Right cardiac atrium (tissue), 5 donors: ENCODE measurements around the gene TMCO1. TPM values are rescaled to one million over a fixed set of nuclear protein-coding genes. Genes with fewer than 3 reads are reported as not detected.
"Not testable (repeated sequence)": the region's sequence is repeated elsewhere in the genome, so short reads cannot be mapped to it uniquely, and the experiment has no call there.

Experiments
- ATAC-seq, 2 donors: fragments of 200-7000 bp; cut with Tn5 transposase; one replicate each; pipeline versions ENCODE4 v1.8.0 to v1.9.1; 2020; ENCODE audit warnings: moderate library complexity in 2 of 2, mild to moderate bottlenecking in 1 of 2
- DNase-seq, 3 donors: peaks; one replicate each; pipeline ENCODE4 v3.0.0-alpha.2; 2020
- H3K27ac ChIP-seq: one replicate; pipeline ENCODE4 v1.5.1; 2013; ENCODE audit warnings: mild to moderate bottlenecking, low read length, control low read depth, moderate library complexity
- H3K27me3 ChIP-seq: one replicate; pipeline ENCODE4 v1.6.1; 2013; ENCODE audit not compliant: control insufficient read depth, insufficient read depth
- H3K4me1 ChIP-seq: one replicate; pipeline ENCODE4 v1.6.1; 2013; ENCODE audit warnings: low read length; ENCODE audit not compliant: control insufficient read depth, insufficient read depth
- H3K4me3 ChIP-seq: one replicate; pipeline ENCODE4 v1.5.1; 2013; ENCODE audit warnings: low read length, control low read depth
- H3K9me3 ChIP-seq: one replicate; pipeline ENCODE4 v1.6.1; 2013; ENCODE audit warnings: low read length; ENCODE audit not compliant: control insufficient read depth
- WGBS: extraction: QIAGEN DNeasy Blood & Tissue Kit; methylation state at CpG from one replicate; pipeline ENCODE4 v1.1.7; 2013; 5-methylcytosine and 5-hydroxymethylcytosine counted together
- intact Hi-C, 4 donors: fragments of 100-400 bp; cut with DNase I; formaldehyde crosslinking; loops; one replicate each; pipeline versions ENCODE4 v1.11.0 to v1.14.0; 2022 to 2023
- polyA plus RNA-seq: library from polyadenylated mRNA; stranded (reverse); fragments of 200-250 nt; gene quantifications from one replicate; pipeline ENCODE4 v1.2.3, GENCODE V29; 2013
- total RNA-seq, 4 donors: library from RNA; stranded (reverse); fragmentation: NEBNext Ultra II Directional; extraction: Animal tissue kit (Norgen Biotek cat#: 25700); gene quantifications; one replicate each; pipeline ENCODE4 v1.2.1, GENCODE V29; 2021
- donor health status: healthy with polysubstance abuse.
- donor health status: DM: no; HTN: yes; CAD: no.
- donor health status: DM: no; HTN: no; CAD: no.
- donor health status: DM: no; HTN: yes; CAD: no; lungs with severe emphysema.
- donor health status: DM: yes; HTN: yes; CAD: no.

TMCO1 gene
- total and polyA plus RNA-seq, 5 donors: 45.7 to 62.7 (median 54.9) TPM

DNA sequence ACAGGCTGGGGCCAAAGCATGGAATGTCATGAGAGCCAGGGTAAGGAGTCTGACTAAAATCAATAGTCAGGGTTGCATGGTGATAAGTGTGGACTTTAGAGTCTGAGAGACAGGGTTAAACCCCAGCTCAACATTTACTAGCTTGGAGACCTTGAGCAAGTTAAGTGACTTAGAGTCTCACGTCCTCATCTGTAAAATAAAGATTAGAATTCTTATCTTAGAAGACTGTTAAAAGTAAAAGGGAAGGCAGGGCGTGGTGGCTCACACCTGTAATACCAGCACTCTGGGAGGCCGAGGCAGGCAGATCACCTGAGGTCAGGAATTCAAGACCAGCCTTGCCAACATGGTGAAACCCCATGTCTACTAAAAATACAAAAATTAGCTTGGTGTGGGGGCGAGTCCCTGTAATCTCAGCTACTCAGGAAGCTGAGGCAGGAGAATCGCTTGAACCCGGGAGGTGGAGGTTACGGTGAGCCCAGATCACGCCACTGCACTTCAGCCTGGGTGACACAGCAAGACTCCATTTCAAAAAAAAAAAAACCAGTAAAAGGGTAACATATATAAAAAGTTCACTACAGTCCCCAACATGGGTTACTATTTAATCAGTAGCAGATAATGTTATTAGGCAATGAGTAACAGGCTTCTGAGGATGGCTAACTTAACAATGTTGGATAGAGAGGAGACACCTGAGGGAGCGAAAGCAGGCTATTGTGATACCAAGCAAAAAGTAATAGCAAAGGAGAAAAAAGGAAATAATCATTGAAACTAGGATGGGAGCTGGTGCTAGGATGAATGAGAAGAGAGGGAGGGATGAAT lies 20.8 kb downstream of the TMCO1 start:
- Histone ChIP-seq H3K27me3 (no peaks in the 10 kb centered on the region), H3K4me1 (no peaks in the 10 kb centered on the region), H3K27ac (no peak overlapping the region), H3K4me3 (no peak overlapping the region), H3K9me3 (no peaks in the 10 kb centered on the region)
- intact Hi-C loops: no loop called here
- no peak for ATAC-seq
- 91% methylated on average over 9 of the region's 9 CpGs for WGBS
- DNase-seq: no peak

DNA sequence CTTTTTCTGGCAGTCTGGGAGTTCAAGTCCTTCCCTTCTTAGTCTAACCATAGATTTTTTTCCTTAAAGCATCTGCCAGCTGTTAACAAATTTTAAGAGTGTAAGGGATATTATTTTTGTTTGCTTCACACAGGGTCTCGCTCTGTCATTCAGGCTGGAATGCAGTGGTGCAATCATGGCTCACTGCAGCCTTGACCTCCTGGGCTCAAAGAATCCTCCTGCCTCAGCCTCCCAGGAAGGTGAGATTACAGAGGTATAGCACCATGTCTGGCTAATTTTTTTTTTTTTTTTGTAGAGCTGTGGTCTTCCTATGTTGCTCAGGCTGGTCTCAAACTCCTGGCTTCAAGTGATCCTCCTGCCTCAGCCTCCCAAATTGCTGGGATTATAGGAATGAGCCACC lies 23.8 kb downstream of the TMCO1 start:
- 100% methylated on average over 1 of the region's 1 CpG for WGBS
- DNase-seq, intact Hi-C loops, H3K4me1 ChIP-seq, H3K27me3 ChIP-seq, H3K9me3 ChIP-seq, H3K27ac ChIP-seq, ATAC-seq, H3K4me3 ChIP-seq: not testable (repeated sequence)

DNA sequence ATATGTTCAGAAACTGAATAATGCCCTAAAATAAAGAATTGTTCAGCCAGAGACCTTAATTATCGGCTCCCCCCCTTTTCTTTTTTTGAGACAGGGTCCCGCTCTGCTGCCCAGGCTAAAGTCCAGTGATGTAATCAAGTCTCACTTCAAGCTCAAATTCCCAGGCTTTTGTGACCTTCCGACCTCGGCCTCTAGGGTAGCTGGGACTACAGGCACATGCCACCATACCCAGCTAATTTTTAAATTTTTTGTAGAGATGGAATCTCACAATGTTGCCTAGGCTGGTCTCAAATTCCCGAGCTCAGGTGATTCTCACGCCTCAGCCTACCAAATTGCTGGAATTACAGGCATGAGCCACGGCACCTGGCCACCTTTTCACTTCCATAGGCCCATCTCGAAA lies 26.5 kb downstream of the TMCO1 start:
- intact Hi-C loops: no loop called here
- Histone ChIP-seq H3K4me1 (no peaks in the 10 kb centered on the region), H3K27ac (no peak overlapping the region), H3K4me3 (no peak overlapping the region), H3K9me3 (no peaks in the 10 kb centered on the region), H3K27me3 (no peaks in the 10 kb centered on the region)
- ATAC-seq (no peak), DNase-seq (no peak)
- WGBS: 96% methylated on average over 8 of the region's 8 CpGs

DNA sequence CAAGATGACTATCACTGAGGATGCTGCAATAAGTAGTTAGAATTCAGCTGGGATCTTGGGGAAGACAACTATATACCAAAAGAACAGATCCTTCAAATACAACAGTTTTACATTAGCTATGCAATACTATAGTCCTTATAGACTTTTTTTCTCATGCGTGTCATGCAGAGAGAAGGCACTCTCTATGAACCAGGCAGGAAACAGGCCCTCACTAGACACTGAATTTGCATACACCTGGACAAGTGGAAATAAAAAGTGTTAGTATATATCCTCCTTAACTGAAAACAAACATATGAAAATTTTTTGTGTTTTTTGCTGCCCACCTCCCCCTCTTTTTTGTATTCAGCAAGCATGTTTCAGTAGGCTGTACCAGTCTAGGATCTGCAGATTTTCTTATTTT lies 29.9 kb downstream of the TMCO1 start:
- Histone ChIP-seq H3K27me3 (no peaks in the 10 kb centered on the region), H3K4me3 (no peak overlapping the region), H3K9me3 (no peaks in the 10 kb centered on the region), H3K4me1 (no peaks in the 10 kb centered on the region), H3K27ac (no peak overlapping the region)
- intact Hi-C loops: no loop called here
- DNase-seq (no peak), ATAC-seq (no peak)
- WGBS: 95% methylated on average over 1 of the region's 1 CpG

DNA sequence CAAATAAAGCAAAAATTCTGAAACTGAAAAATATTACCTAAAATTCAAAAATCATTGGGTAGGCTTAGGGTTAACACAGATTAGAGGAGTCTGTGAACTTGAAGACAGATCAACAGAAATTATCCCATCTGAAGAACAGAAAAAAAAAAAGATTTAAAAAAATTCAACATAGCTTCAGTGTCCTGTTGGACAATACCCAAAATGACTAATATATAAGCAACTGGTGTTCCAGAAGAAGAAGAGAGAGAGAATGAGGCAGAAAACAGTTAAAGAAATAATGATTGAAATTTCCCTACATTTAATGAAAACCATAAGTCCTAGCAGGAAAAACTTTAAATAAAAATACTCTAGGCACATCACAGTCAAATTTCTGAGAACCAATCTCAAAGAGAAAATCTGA lies 31.5 kb downstream of the TMCO1 start:
- DNase-seq: no peak
- intact Hi-C loops: no loop called here
- H3K27ac ChIP-seq: no peak overlapping the region

DNA sequence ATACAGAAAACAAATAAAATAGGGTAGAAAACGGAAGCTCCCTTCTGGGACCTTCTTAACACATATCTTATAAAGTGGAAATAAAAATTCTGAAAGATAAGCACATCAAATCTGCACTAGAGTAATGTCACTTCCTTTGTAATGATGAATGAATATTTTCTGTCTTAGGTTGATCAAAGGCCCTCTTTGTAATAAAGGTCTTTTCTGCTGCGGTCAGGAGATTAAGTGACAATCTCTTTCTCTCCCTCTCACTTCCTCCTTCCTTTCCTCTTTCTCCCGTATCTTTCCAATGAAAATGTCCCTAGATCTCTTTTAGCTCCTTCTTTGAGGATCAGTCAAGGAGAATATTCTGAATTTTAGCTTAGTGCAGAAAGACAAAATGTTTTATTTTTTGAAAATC lies 33.8 kb downstream of the TMCO1 start:
- Histone ChIP-seq H3K27ac (no peak overlapping the region), H3K9me3 (no peaks in the 10 kb centered on the region), H3K4me3 (no peak overlapping the region), H3K4me1 (no peaks in the 10 kb centered on the region), H3K27me3 (no peaks in the 10 kb centered on the region)
- DNase-seq (no peak), ATAC-seq (no peak)
- intact Hi-C loops: no loop called here
- WGBS: 75% methylated on average over 3 of the region's 3 CpGs

More for the DNA sequence above, 31.5 kb downstream of the TMCO1 start:
- no peak for ATAC-seq
- Histone ChIP-seq H3K27me3 (no peaks in the 10 kb centered on the region), H3K9me3 (no peaks in the 10 kb centered on the region), H3K4me3 (no peak overlapping the region), H3K4me1 (no peaks in the 10 kb centered on the region)

DNA sequence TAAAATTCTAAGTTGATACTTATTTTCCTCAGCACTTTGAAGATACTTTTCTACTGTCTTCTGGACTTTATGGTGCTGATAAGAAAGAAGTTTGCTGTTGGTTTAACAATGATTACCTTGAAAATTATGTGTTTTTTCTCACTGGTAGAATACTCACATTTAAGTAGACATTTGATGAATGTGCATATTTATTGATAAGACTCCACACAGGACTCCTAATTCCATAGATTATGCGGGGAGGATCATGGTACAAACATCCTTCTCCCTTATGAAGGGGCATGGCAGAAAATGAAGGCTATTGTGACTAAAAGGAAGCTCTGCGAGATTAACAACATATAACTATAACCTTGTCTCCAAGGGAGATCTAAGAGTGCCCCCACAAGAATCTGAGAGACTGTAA lies 41.8 kb downstream of the TMCO1 start:
- ATAC-seq: no peak
- H3K4me1 ChIP-seq: no peaks in the 10 kb centered on the region
- no peaks in the 10 kb centered on the region for H3K9me3 ChIP-seq
- no peak for DNase-seq
- intact Hi-C loops: no loop called here
- no peak overlapping the region for H3K4me3 ChIP-seq
- no peak overlapping the region for H3K27ac ChIP-seq
- H3K27me3 ChIP-seq: no peaks in the 10 kb centered on the region
- 98% methylated on average over 2 of the region's 2 CpGs for WGBS

DNA sequence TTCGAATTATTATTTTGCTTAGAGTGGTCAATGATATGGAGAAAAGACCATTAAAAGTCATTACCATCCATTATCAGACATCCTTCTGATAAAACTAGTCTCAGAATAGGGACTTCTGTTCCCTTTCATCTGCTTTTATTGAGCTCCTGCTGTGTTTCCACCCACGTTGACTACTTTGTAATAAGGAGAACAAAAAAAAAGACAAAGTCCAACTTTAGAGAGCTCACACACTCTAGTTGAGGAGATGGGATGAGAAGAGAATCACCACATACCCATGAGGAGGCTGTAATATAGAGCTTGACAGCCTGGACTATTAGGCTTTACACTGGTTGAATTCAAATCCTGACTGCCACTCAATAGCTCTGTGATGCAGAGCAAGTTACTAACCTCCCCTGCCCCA lies 42.5 kb downstream of the TMCO1 start:
- Histone ChIP-seq H3K4me3 (no peak overlapping the region), H3K4me1 (no peaks in the 10 kb centered on the region), H3K27ac (no peak overlapping the region), H3K27me3 (no peaks in the 10 kb centered on the region), H3K9me3 (no peaks in the 10 kb centered on the region)
- intact Hi-C loops: no loop called here
- ATAC-seq (no peak), DNase-seq (no peak)
- 94% methylated on average over 2 of the region's 2 CpGs for WGBS

DNA sequence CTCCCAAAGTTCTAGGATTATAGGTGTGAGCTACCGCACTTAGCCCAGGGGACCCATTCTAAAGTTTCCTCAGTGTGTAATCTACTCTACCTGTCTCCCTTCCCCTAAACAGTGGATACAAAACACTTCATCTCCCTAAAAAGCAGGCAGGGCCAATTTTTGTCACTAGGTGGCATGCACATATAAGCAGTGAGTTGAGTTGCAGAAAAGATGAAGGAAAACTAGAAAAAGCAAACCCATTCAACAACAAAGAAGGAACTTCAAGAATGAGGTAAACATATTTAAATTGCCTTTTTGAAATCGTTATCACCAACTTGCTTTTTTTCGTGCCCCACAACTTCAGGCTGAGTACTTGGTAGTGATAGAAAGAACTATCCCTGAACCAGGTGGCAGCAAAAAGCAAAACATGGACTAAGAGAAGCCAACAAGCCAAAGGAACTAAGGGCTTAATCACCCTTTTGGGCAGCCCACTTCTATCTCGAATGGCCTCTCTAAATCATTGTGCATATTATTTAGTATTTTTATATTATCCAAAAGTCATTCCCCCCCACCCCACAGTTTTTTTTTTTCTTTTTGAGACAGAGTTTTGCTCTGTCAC lies 50.7 kb downstream of the TMCO1 start:
- Histone ChIP-seq H3K27me3 (no peaks in the 10 kb centered on the region), H3K27ac (no peak overlapping the region), H3K4me3 (no peak overlapping the region), H3K9me3 (no peaks in the 10 kb centered on the region), H3K4me1 (no peaks in the 10 kb centered on the region)
- ATAC-seq (no peak), DNase-seq (no peak)
- WGBS: 22% methylated on average over 4 of the region's 4 CpGs
- intact Hi-C loops: loop anchor here (5.0 to 10.0 kb wide), 2 partner anchors 194 to 197 kb away; no protein-coding TSS in a partner anchor

DNA sequence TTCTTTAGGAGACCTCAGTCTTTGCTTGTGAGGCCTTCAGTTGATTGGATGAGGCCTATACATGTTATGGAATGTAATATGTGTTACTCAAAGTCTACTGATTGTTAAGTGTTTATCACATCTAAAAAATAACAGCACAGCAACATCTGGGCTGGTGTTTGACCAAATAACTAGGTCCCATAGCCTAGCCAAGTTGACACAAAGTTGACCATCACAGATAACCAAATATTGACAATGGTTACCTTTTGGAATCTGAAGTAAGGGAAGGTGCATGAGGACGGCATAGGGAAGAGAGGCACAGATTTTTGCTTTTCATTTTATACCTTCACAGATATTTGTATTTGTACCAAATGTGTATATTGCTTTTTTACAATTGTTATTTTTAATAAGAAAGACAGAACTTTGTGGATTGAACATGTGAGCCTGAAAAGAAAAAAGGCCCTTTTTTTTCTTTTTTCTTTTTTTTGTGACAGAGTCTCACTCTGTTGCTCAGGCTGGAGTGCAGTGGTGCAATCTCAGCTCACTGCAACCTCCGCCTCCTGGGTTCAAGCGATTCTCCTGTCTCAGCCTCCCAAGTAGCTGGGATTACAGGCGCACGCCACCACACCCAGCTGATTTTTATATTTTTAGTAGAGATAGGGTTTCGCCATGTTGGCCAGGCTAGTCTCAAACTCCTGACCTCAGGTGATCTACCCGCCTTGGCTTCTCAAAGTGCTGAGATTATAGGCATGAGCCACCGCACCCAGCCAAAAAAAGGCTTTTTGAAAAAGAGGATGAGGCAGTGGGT lies 52.2 kb downstream of the TMCO1 start:
- intact Hi-C loops: loop anchor here (5.0 to 10.0 kb wide), 2 partner anchors 196 to 198 kb away; no protein-coding TSS in a partner anchor
- H3K4me3 ChIP-seq, H3K27me3 ChIP-seq, ATAC-seq, H3K9me3 ChIP-seq, H3K4me1 ChIP-seq, DNase-seq, H3K27ac ChIP-seq: not testable (repeated sequence)
- WGBS: 91% methylated on average over 8 of the region's 8 CpGs

DNA sequence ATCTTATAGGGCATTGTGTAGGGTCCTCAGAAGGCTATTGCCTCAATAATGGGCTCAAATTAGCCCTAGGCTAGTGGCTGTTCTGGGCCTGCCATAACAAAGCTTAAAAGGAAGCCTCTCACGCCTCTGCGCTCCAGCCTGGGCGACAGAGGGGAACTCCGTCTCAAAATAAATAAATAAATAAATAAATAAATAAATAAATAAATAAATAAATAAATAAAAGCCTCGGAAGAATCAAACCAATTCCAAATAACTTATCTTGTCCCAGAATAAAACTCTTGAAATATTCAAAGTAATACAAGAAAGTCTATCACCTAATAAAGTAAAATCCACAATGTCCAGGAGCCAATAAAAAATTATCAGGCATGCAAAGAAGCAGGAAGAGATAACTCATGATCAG lies 55.9 kb downstream of the TMCO1 start:
- Histone ChIP-seq H3K27ac (no peak overlapping the region), H3K4me3 (no peak overlapping the region), H3K4me1 (no peaks in the 10 kb centered on the region), H3K27me3 (no peaks in the 10 kb centered on the region), H3K9me3 (no peaks in the 10 kb centered on the region)
- ATAC-seq (no peak), DNase-seq (no peak)
- intact Hi-C loops: loop anchor here in 1 of 4 donors (10.0 kb wide), 1 partner anchor 202 kb away; no protein-coding TSS in a partner anchor
- WGBS: 94% methylated on average over 5 of the region's 5 CpGs
